Testis (tissue), 3 donors: ENCODE measurements around the gene SEMA3F. TPM values are rescaled to one million over a fixed set of nuclear protein-coding genes. Genes with fewer than 3 reads are reported as not detected.

ENCODE experiments used
- DNase-seq: peaks from one replicate; pipeline ENCODE4 v3.0.0-alpha.2; 2019
- H3K27ac ChIP-seq, 2 donors: fragments of 200-600 bp; sonication (generic); one replicate each; pipeline ENCODE4 v1.5.1; 2019
- H3K27me3 ChIP-seq: fragments of 200-600 bp; sonication (generic); one replicate; pipeline ENCODE4 v1.5.1; 2019
- H3K36me3 ChIP-seq: fragments of 200-600 bp; sonication (generic); one replicate; pipeline ENCODE4 v1.5.1; 2017; ENCODE audit warnings: low read depth; ENCODE audit errors: missing control alignments
- H3K4me1 ChIP-seq: fragments of 200-600 bp; sonication (generic); one replicate; pipeline ENCODE4 v1.5.1; 2019
- H3K4me3 ChIP-seq, 2 donors: fragments of 200-600 bp; sonication (generic); one replicate each; pipeline ENCODE4 v1.5.1; 2017 to 2019
- H3K9me3 ChIP-seq: fragments of 200-600 bp; sonication (generic); one replicate; pipeline ENCODE4 v1.5.1; 2017
- CTCF ChIP-seq, 3 experiments: fragments of 450-650 bp in 2 of 3; fragments of 200-600 bp in 1 of 3; sonication (generic) in 1 of 3; IDR thresholded peaks; one replicate each; pipeline ENCODE4 v1.5.1; 2016 to 2019; ENCODE audit warnings: antibody characterized with exemption in 3 of 3, mild to moderate bottlenecking in 2 of 3, moderate library complexity in 1 of 3
- POLR2A ChIP-seq: fragments of 450-650 bp; IDR thresholded peaks from one replicate; pipeline ENCODE4 v1.6.1; 2017; ENCODE audit warnings: antibody characterized with exemption, mild to moderate bottlenecking, moderate library complexity
- WGBS, 2 donors: methylation state at CpG; one replicate each; pipeline ENCODE4 v1.1.5; 2018; 5-methylcytosine and 5-hydroxymethylcytosine counted together
- intact Hi-C: fragments of 100-400 bp; cut with DNase I; formaldehyde crosslinking; loops from one replicate; pipeline ENCODE4 v1.15.1; 2023; ENCODE audit warnings: low total_unique reads
- microRNA counts, 2 donors: library from miRNA; unstranded; fragments of <30 nt; microRNA quantifications; one replicate each; lab custom pipeline; 2016
- microRNA-seq, 2 donors: library from miRNA; unstranded; fragments of <30 nt; microRNA quantifications; one replicate each; pipeline ENCODE4, GENCODE V29; 2016; ENCODE audit warnings: borderline number of aligned reads in 2 of 2, borderline replicate concordance in 1 of 2
- polyA plus RNA-seq: library from polyadenylated mRNA; stranded (reverse); fragments of 350-450 nt; fragmentation: Illumina TruSeq; extraction: RNeasy Lipid Tissue Mini Kit (QIAGEN cat#74804); gene quantifications from one replicate; pipeline ENCODE4 v1.2.3, GENCODE V29; 2014; ENCODE audit warnings: low read depth, low replicate concordance; ENCODE audit not compliant: insufficient read depth
- small RNA-seq, 2 donors: library from RNA; depleted of rRNA; stranded (forward); fragments of <200 nt; gene quantifications; one replicate each; pipeline ENCODE3, GENCODE V24; 2016
- total RNA-seq, 2 donors: library from RNA; depleted of rRNA; stranded (reverse); fragments of >200 nt; gene quantifications; one replicate each; pipeline ENCODE4 v1.2.3, GENCODE V29; 2016

Gene SEMA3F
- total and polyA plus RNA-seq, 3 donors from 2014 or later: 6.9 to 8.3 (median 7.5) TPM

GRCh38 chr3:50238549-50239026 is 83.5 kb downstream of the SEMA3F start:
- intact Hi-C loops: no loop called here
- WGBS, 2 donors: 52% methylated on average over 7 of the region's 7 CpGs; no CpG with 5 or more reads in 1 of the 2 donors
- H3K4me1 ChIP-seq: peaks cover 41% of the 10 kb centered on the region
- peak overlapping the region in 1 of 2 donors; percentile 84 for H3K4me3 ChIP-seq
- H3K9me3 ChIP-seq: no peaks in the 10 kb centered on the region
- no peaks in the 10 kb centered on the region for H3K27me3 ChIP-seq
- TF ChIP-seq POLR2A: no peak
- no peak for TF ChIP-seq CTCF (IDR thresholded peaks at IDR 0.05)
- peak overlapping the region; percentile 81 to 89 for H3K27ac ChIP-seq
- H3K36me3 ChIP-seq: no peaks in the 10 kb centered on the region
- peak; percentile 90 for DNase-seq

MicroRNA genes within 50 kb of the gene (microRNA counts, 767-probe panel; counts per million panel counts)
- 0 to 152 counts per million in 2 donors for microRNA hsa-miR-566 (lab: Ali Mortazavi, UCI)

Small RNA genes lying within 50 kb of the gene (microRNA-seq; reads per million reads assigned to microRNA genes)
- 0 reads per million in 2 donors for gene MIR566
- 0 reads per million in 2 donors for gene MIR5787

Small RNA genes lying within 50 kb of the gene (small RNA-seq; reads per million reads assigned to genes)
- gene MIR566: 0 reads per million in 2 donors
- gene MIR5787: 0 reads per million in 2 donors

Other genes starting within 250 kb of the SEMA3F start
- gene MON1A, start 225.5 kb upstream of the SEMA3F start, total RNA-seq: 10 to 100 TPM; 16.4 to 17.3 TPM
- 23.9 TPM for gene MON1A, start 225.5 kb upstream of the SEMA3F start, polyA plus RNA-seq
- gene RBM6, start 215.2 kb upstream of the SEMA3F start, total RNA-seq: 100 to 1,000 TPM; 212 to 229 TPM
- 104 TPM for gene RBM6, start 215.2 kb upstream of the SEMA3F start, polyA plus RNA-seq
- 100 to 1,000 TPM; 341 to 368 TPM for gene RBM5, start 66.4 kb upstream of the SEMA3F start, total RNA-seq
- gene RBM5, start 66.4 kb upstream of the SEMA3F start, polyA plus RNA-seq: 214 TPM
- gene GNAT1, start 36.3 kb downstream of the SEMA3F start, total RNA-seq: 1 to 10 TPM in 1 of 2 donors, under 1 TPM in 1; 0.93 to 1.2 TPM
- 2.3 TPM for gene GNAT1, start 36.3 kb downstream of the SEMA3F start, polyA plus RNA-seq
- gene SLC38A3, start 49.9 kb downstream of the SEMA3F start, total RNA-seq: 1 to 10 TPM; 4.3 to 5.4 TPM
- gene SLC38A3, start 49.9 kb downstream of the SEMA3F start, polyA plus RNA-seq: 3.4 TPM
- 100 to 1,000 TPM; 239 to 343 TPM for gene GNAI2, start 80.9 kb downstream of the SEMA3F start, total RNA-seq
- 238 TPM for gene GNAI2, start 80.9 kb downstream of the SEMA3F start, polyA plus RNA-seq
- 10 to 100 TPM; 12.9 to 26.7 TPM for gene SEMA3B, start 113.8 kb downstream of the SEMA3F start, total RNA-seq
- 30.2 TPM for gene SEMA3B, start 113.8 kb downstream of the SEMA3F start, polyA plus RNA-seq
- 1 to 10 TPM; 1.5 to 3.2 TPM for gene LSMEM2, start 123.8 kb downstream of the SEMA3F start, total RNA-seq
- 2.6 TPM for gene LSMEM2, start 123.8 kb downstream of the SEMA3F start, polyA plus RNA-seq
- gene IFRD2, start 137.1 kb downstream of the SEMA3F start, total RNA-seq: 10 to 100 TPM; 55.3 to 60.9 TPM
- 42.3 TPM for gene IFRD2, start 137.1 kb downstream of the SEMA3F start, polyA plus RNA-seq
- 10 to 100 TPM; 13.8 to 25.2 TPM for gene HYAL3, start 144.1 kb downstream of the SEMA3F start, total RNA-seq
- gene HYAL3, start 144.1 kb downstream of the SEMA3F start, polyA plus RNA-seq: 27.9 TPM
- gene NAA80, start 144.1 kb downstream of the SEMA3F start, total RNA-seq: 10 to 100 TPM; 37.9 to 79.4 TPM
- 72.4 TPM for gene NAA80, start 144.1 kb downstream of the SEMA3F start, polyA plus RNA-seq
- 1 to 10 TPM; 2.7 to 3.2 TPM for gene HYAL1, start 148.2 kb downstream of the SEMA3F start, total RNA-seq
- gene HYAL1, start 148.2 kb downstream of the SEMA3F start, polyA plus RNA-seq: 3.7 TPM
- gene HYAL2, start 167.4 kb downstream of the SEMA3F start, total RNA-seq: 100 to 1,000 TPM in 1 of 2 donors, 10 to 100 TPM in 1; 90.9 to 111 TPM
- 58.6 TPM for gene HYAL2, start 167.4 kb downstream of the SEMA3F start, polyA plus RNA-seq
- gene TUSC2, start 172.9 kb downstream of the SEMA3F start, total RNA-seq: 10 to 100 TPM; 32.7 to 44.5 TPM
- gene TUSC2, start 172.9 kb downstream of the SEMA3F start, polyA plus RNA-seq: 43.4 TPM
- 10 to 100 TPM; 50.0 to 52.2 TPM for gene RASSF1, start 185.5 kb downstream of the SEMA3F start, total RNA-seq
- 60.1 TPM for gene RASSF1, start 185.5 kb downstream of the SEMA3F start, polyA plus RNA-seq
- gene ZMYND10, start 190.4 kb downstream of the SEMA3F start, total RNA-seq: 100 to 1,000 TPM; 241 to 335 TPM
- gene ZMYND10, start 190.4 kb downstream of the SEMA3F start, polyA plus RNA-seq: 763 TPM
- gene NPRL2, start 195.5 kb downstream of the SEMA3F start, total RNA-seq: 10 to 100 TPM; 26.9 to 29.2 TPM
- 28.0 TPM for gene NPRL2, start 195.5 kb downstream of the SEMA3F start, polyA plus RNA-seq
- gene CYB561D2, start 195.5 kb downstream of the SEMA3F start, total RNA-seq: 10 to 100 TPM; 18.9 to 21.1 TPM
- gene CYB561D2, start 195.5 kb downstream of the SEMA3F start, polyA plus RNA-seq: 16.0 TPM
- 10 to 100 TPM; 63.2 to 72.4 TPM for gene TMEM115, start 204.2 kb downstream of the SEMA3F start, total RNA-seq
- 37.6 TPM for gene TMEM115, start 204.2 kb downstream of the SEMA3F start, polyA plus RNA-seq